HEK293T (cell line): ENCODE data around the gene LRRC4B.
"Not testable (repeated sequence)": the region's sequence is repeated elsewhere in the genome, so short reads cannot be mapped to it uniquely, and the experiment has no call there.

Experiments used
- BHLHE40 ChIP-seq: fragments of 450-650 bp; IDR thresholded peaks from 2 replicates; pipeline ENCODE4 v1.6.1; 2016; ENCODE audit warnings: mild to moderate bottlenecking, moderate library complexity, borderline replicate concordance
- FOXM1 ChIP-seq: fragments of 450-650 bp; IDR thresholded peaks from 2 replicates; pipeline ENCODE4 v1.6.1; 2017; ENCODE audit warnings: mild to moderate bottlenecking, borderline replicate concordance
- HDGF ChIP-seq: fragments of 450-650 bp; IDR thresholded peaks from 2 replicates; pipeline ENCODE4 v1.6.1; 2017; ENCODE audit warnings: antibody characterized with exemption, borderline replicate concordance
- LEF1 ChIP-seq: fragments of 450-650 bp; IDR thresholded peaks from 2 replicates; pipeline ENCODE4 v1.6.1; 2017; ENCODE audit warnings: mild to moderate bottlenecking, borderline replicate concordance
- ZNF384 ChIP-seq: fragments of 450-650 bp; IDR thresholded peaks from 2 replicates; pipeline ENCODE4 v1.6.1; 2016

DNA sequence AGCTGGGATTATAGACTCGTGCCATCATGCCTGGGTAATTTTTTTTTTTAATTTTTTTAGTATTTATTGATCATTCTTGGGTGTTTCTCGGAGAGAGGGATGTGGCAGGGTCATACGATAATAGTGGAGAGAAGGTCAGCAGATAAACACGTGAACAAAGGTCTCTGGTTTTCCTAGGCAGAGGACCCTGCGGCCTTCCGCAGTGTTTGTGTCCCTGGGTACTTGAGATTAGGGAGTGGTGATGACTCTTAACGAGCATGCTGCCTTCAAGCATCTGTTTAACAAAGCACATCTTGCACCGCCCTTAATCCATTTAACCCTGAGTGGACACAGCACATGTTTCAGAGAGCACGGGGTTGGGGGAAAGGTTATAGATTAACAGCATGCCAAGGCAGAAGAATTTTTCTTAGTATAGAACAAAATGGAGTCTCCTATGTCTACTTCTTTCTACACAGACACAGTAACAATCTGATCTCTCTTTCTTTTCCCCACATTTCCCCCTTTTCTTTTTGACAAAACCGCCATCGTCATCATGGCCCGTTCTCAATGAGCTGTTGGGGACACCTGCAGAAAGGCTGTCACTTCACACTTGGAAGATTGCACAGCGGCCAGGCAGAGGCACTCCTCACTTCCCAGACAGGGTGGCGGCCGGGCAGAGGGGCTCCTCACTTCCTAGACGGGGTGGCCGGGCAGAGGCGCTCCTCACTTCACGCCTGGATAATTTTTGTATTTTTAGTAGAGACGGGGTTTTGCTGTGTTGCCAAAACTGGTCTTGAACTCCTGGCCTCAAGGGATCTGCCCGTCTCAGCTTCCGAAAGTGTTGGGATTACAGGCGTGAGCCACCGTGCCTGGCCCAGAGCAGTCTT is 13.8 kb upstream of the LRRC4B start:
- TF ChIP-seq HDGF, ZNF384, LEF1, BHLHE40, FOXM1: not testable (repeated sequence)
